Posterior vena cava (tissue), 2 donors: ENCODE measurements around the gene ADGRD2. TPM values are rescaled to one million over a fixed set of nuclear protein-coding genes. Genes with fewer than 3 reads are reported as not detected.

Experiments
- DNase-seq: peaks from one replicate; pipeline ENCODE4 v3.0.0-alpha.2; 2020; ENCODE audit warnings: low spot score
- intact Hi-C, 2 donors: fragments of 100-400 bp; cut with DNase I; formaldehyde crosslinking; loops; one replicate each; pipeline versions ENCODE4 v1.14.1 to v1.14.2; 2022 to 2023
- total RNA-seq, 2 donors: library from RNA; stranded (reverse); fragmentation: NEBNext Ultra II Directional; extraction: Animal tissue kit (Norgen Biotek cat#: 25700); gene quantifications; one replicate each; pipeline ENCODE4 v1.2.1, GENCODE V29; 2021
- donor health status: DM: yes; HTN: yes; CAD: no.
- donor health status: DM: yes; HTN: yes; CAD: no.

Gene ADGRD2
- total RNA-seq, 2 donors from 2014 or later = not detected

DNA sequence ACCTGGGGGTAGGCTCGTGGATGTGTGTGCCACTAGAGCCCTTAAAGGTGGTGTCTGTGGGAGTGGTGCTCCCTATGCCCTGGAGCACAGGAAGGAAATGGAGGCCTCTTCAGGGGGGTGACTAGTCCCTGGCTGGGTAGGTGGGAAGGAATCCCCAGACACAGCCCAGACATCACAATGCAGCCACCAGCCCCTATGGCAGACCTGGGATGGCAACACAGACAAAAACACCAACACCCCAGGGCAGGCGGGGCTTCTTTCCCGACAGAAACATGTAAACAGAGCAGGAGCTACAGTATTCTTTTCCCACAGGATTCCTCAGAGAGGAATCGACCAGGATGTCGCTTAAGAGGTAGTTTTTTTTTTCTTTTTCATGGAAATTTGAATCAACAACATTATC lies 67.3 kb downstream of the ADGRD2 start:
- intact Hi-C loops = no loop called here
- peak; percentile 43 for DNase-seq

- DNase-seq = peak; percentile 47
- intact Hi-C loops = no loop called here
These were observed 67.9 kb downstream of the ADGRD2 start for GRCh38 chr9:124518116-124518515.

DNA sequence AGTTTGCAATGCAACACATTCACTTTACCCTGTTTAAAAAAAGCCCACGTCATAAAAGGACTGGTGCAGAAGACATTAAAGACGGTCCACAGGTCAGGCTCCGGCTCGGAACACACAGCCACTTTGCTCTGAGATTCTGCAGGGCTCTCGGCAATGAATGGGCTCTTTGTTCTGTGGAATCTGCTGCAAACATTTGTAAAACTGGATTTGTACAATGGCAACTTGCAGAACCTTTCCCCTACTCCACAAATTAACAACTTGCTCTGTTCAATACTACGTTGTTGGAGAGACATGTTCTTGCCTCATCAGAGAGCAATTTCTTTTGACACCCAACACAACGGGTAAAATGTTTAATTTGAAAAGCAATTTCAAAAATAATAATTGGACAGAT lies 70.0 kb downstream of the ADGRD2 start:
- intact Hi-C loops = no loop called here
- DNase-seq = no peak

- intact Hi-C loops = no loop called here
- DNase-seq = peak; percentile 47
These were observed 70.9 kb downstream of the ADGRD2 start for GRCh38 chr9:124521142-124521541.

GRCh38 chr9:124522121-124523098 lies 72.2 kb downstream of the ADGRD2 start:
- DNase-seq = peak; percentile 24
- intact Hi-C loops = no loop called here

- intact Hi-C loops = loop anchor here in 1 of 2 donors (5.0 kb wide), 2 partner anchors 104 to 201 kb away; no protein-coding TSS in a partner anchor
- no peak for DNase-seq
These were observed 75.9 kb downstream of the ADGRD2 start for GRCh38 chr9:124526174-124526573.

DNA sequence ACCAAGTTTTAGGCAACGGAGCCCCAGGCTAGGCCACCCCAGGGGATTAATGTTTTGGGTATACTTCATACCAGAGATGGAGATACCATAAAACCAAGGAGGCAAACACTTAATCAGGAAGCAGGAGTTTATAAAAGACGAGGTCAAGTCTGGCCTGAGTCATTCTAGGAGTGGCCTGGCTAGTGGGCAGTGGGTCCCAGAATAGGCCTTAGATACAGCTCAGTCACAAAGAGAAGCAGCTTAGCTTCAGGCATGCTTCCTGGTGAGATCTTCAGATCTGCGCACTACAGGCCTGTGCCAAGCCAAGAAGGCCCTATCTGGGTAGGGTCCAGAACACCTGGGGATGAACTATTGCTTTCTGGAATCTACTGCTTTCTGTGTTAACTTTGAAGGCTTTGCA lies 77.5 kb downstream of the ADGRD2 start:
- DNase-seq = no peak
- intact Hi-C loops = loop anchor here in 1 of 2 donors (5.0 kb wide), 2 partner anchors 105 to 200 kb away; no protein-coding TSS in a partner anchor

Other genes starting within 250 kb of the ADGRD2 start
- 10 to 100 TPM; 56.9 to 62.7 TPM for gene NEK6, start 192.5 kb upstream of the ADGRD2 start, total RNA-seq
- 10 to 100 TPM; 79.1 to 89.1 TPM for gene PSMB7, start 35.0 kb upstream of the ADGRD2 start, total RNA-seq
- gene NR5A1, start 56.9 kb downstream of the ADGRD2 start, total RNA-seq = under 1 TPM in 1 of 2 donors, not detected in 1; 0.14 TPM